Measurements from ENCODE around the gene TBL2.
A peak's percentile ranks its signal among the peaks of the same experiment; 100 is the strongest.
"Not testable (repeated sequence)": the region's sequence is repeated elsewhere in the genome, so short reads cannot be mapped to it uniquely, and the experiment has no call there.

The TBL2 gene

DNA sequence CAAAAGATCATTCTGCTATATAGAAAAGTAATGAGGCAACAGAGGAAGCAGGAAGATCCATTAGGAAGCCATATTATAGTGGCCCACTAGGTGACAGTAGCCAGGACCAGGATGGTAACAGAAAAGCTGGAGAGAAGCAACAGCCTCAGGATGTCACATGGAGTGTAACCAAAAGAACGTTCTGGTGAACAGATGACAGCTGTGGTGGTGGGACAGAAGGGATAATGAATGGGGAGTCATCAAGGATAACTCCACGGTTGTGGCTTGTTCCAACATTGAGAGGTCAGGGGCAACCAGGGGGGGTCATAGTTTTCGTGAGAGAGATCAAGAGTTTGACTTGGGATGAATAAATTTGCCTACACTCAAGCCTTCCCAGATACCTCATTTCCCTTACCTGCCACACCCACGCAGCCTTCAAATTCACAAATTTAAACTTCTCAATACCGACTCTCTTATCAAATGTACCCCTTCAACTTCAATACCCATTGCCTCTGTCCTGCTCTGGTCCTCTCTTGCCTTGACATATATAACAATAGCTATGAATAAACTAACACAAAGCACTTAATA lies 9.3 kb downstream of the TBL2 start:
- in situ Hi-C loops (cut with MboI; ENCODE audit: low pct_unique_long_range_greater_than_20kb, low sequenced_read_pairs, unreplicated experiment) = no loop called here
- TF ChIP-seq, protein P1, sequence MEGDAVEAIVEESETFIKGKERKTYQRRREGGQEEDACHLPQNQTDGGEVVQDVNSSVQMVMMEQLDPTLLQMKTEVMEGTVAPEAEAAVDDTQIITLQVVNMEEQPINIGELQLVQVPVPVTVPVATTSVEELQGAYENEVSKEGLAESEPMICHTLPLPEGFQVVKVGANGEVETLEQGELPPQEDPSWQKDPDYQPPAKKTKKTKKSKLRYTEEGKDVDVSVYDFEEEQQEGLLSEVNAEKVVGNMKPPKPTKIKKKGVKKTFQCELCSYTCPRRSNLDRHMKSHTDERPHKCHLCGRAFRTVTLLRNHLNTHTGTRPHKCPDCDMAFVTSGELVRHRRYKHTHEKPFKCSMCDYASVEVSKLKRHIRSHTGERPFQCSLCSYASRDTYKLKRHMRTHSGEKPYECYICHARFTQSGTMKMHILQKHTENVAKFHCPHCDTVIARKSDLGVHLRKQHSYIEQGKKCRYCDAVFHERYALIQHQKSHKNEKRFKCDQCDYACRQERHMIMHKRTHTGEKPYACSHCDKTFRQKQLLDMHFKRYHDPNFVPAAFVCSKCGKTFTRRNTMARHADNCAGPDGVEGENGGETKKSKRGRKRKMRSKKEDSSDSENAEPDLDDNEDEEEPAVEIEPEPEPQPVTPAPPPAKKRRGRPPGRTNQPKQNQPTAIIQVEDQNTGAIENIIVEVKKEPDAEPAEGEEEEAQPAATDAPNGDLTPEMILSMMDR (IDR thresholded peaks at IDR 0.05; ENCODE audit: extremely low read depth, insufficient read depth, missing control alignments) = no peak
- DNase-seq (ENCODE audit: low spot score) = no peak

DNA sequence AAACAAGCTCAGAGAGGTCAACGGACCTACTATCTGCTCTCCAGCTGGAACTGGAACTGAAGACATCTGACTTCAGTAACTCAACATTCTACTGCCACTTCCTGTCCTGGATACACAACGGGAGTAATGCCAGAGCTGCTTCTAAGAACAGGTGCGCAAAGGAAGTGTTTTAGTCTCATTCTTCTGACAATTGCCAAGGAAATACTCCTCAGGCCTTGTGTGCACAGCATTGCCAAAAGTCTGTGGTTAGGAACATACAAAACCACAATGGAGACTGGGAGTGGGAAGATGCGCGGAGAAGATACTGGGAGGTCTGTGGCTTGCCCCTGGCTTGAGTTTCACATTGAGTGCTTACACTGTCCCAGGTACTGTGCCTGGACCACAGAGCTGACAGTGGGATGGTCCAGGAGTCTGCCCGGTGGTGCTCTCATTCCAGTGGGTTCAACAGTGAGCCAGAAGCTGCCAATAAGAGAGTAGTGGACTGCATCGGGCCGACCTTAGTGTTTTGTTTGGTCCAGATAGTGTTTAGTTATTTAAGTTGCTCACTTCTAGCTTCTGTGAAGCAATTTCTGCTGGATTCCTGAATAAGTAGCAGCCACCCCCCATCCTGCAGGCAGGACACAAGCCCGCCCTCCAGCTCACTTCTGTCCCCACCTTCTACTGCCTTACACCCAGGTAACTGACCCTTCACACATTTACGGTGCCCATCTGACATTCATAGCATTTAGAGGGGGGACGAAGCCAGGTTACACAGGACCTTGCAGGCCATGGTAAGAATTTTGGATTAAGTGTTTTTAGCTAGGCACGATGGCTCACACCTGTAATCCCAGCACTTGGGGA lies 10.3 kb downstream of the TBL2 start:
- in situ Hi-C loops (cut with MboI; ENCODE audit: low pct_unique_long_range_greater_than_20kb, low sequenced_read_pairs, unreplicated experiment) = no loop called here
- no peak for DNase-seq (ENCODE audit: low spot score)

DNA sequence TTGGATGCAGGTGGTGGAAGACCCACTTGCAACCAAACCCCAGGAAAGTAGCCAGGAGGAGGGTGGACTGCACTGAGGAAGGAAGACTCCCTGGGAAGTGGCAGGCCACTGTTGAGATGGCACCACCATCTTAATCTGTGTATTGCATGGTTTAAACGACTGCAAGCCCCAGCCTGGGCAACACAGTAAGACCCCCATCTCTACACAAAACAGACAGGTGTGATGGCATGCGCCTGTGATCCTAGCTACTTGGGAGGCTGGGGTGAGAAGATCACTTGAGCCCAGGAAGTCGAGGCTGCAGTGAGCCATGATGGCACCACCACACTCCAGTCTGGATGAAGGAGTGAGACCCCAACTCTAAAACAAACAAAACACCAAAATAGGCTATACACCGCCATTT lies 11.2 kb downstream of the TBL2 start:
- TF ChIP-seq, protein P1 (IDR thresholded peaks at IDR 0.05; ENCODE audit: extremely low read depth, insufficient read depth, missing control alignments) = no peak
- no peak for DNase-seq (ENCODE audit: low spot score)
- in situ Hi-C loops (cut with MboI; ENCODE audit: low pct_unique_long_range_greater_than_20kb, low sequenced_read_pairs, unreplicated experiment) = no loop called here

More for the DNA sequence above, 10.3 kb downstream of the TBL2 start:
- TF ChIP-seq, protein P1 (IDR thresholded peaks at IDR 0.05; ENCODE audit: extremely low read depth, insufficient read depth, missing control alignments) = no peak

DNA sequence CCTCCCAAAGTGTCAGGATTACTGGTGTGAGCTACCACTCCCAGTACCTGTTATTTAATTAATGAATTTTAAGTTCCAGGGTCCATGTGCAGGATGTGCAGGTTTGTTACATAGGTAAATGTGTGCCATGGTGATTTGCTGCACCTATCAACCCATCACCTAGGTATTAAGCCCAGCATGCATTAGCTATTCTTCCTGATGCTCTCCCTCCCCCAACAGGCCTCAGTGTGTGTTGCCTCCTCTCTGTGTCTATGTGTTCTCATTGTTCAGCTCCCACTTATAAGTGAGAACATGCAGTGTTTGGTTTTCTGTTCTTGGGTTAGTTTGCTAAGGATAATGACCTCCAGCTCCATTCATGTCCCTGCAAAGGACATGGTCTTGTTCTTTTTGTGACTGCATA lies 11.9 kb downstream of the TBL2 start:
- in situ Hi-C loops (cut with MboI; ENCODE audit: low pct_unique_long_range_greater_than_20kb, low sequenced_read_pairs, unreplicated experiment) = not testable (repeated sequence)

DNA sequence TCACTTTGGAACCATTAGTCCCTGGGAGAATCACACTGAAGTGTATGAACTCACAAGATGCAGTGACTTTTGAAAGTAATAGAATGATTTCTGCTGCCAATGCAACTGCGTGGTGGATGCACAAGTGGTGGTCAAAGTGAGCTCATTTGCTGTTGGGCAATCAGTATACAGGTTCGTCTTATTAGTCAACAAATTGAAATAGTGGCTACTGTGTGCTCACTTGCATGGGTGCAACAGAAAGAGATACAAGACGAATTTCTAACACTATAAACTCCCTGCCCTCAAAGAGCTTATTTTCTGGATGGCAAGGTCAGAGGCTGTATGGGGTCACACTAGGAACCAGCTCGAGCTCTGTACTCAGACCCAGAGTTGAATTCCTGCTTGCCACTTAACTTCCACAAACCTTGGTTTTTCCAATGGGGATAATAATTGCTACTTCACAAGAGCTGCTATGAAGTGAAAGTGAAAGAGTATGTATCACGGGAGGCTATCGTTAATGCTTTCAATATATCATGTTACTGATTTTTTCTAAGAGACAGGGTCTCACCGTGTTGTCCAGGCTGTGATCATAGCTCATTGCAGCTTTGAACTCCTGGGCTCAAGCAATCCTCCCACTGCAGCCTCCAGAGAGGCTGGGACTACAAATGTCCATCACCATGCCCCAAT lies 12.6 kb downstream of the TBL2 start:
- in situ Hi-C loops (cut with MboI; ENCODE audit: low pct_unique_long_range_greater_than_20kb, low sequenced_read_pairs, unreplicated experiment) = no loop called here
- DNase-seq (ENCODE audit: low spot score) = no peak

More for the DNA sequence above, 11.9 kb downstream of the TBL2 start:
- DNase-seq (ENCODE audit: low spot score) = not testable (repeated sequence)

DNA sequence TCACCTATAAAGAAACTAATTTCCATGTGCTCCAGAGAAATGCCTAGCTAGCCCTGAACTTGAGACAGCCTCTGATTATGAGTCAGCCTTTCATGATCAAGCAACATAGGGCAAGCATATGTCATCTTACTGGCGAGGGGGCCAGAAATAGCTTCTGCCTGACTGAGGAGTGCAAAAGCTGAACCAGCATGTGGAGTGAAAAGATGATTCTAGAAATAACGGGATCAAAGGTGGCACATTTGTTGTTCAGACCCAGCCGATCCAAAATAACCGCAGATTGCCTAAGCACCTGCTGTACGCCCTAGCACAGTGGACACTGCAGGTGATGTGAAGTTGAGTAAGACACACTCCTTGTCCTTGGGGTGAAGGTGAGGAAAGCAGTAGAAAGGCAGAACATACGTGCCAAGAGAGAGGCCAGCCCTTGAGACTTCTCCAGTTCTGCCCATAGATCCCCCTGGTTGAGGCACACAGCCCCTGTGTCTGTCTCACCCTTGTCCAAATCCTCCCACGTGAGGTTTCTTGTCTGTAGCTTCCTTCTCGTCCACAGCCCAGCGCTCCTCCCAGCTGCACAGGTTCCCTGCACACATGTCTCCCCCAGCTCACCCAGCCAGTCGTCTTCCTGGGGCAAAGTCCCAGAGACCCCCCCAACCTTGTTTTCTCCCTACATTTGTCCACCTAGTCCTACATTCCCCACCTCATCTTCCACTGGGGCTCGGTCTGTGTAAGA lies 18.1 kb downstream of the TBL2 start:
- in situ Hi-C loops (cut with MboI; ENCODE audit: low pct_unique_long_range_greater_than_20kb, low sequenced_read_pairs, unreplicated experiment) = no loop called here
- peak; percentile 62 for DNase-seq (ENCODE audit: low spot score)

More for the DNA sequence above, 12.6 kb downstream of the TBL2 start:
- TF ChIP-seq, protein P1 (IDR thresholded peaks at IDR 0.05; ENCODE audit: extremely low read depth, insufficient read depth, missing control alignments) = no peak

More for the DNA sequence above, 18.1 kb downstream of the TBL2 start:
- TF ChIP-seq, protein P1 (IDR thresholded peaks at IDR 0.05; ENCODE audit: extremely low read depth, insufficient read depth, missing control alignments) = no peak

All from GM13977 (cell line).